HL-60 (cell line): ENCODE results near the gene PCCA.

Experiments used
- CTCF ChIP-seq: IDR thresholded peaks from one replicate; pipeline ENCODE4 v1.5.1; 2011; ENCODE audit warnings: low read length, control low read depth, inconsistent platforms; ENCODE audit not compliant: insufficient read depth
- POLR2AphosphoS5 ChIP-seq: IDR thresholded peaks from 2 replicates; pipeline ENCODE4 v1.6.1; 2012; ENCODE audit warnings: low read depth
- SPI1 ChIP-seq: IDR thresholded peaks from 2 replicates; pipeline ENCODE4 v1.6.1; 2012; ENCODE audit warnings: low read depth, mild to moderate bottlenecking, borderline replicate concordance

GRCh38 chr13:100108913-100109507 is 20.1 kb downstream of the PCCA start:
- TF ChIP-seq CTCF, result no peak
- no peak for TF ChIP-seq SPI1
- no peak for TF ChIP-seq POLR2AphosphoS5
